ENCODE measurements around the gene FXYD2. TPM values are rescaled to one million over a fixed set of nuclear protein-coding genes. Genes with fewer than 3 reads are reported as not detected.
"Not testable (repeated sequence)": the region's sequence is repeated elsewhere in the genome, so short reads cannot be mapped to it uniquely, and the experiment has no call there.

The FXYD2 gene
- total RNA-seq, 4 donors from 2014 or later, result 1.2 TPM; not detected in 3

DNA sequence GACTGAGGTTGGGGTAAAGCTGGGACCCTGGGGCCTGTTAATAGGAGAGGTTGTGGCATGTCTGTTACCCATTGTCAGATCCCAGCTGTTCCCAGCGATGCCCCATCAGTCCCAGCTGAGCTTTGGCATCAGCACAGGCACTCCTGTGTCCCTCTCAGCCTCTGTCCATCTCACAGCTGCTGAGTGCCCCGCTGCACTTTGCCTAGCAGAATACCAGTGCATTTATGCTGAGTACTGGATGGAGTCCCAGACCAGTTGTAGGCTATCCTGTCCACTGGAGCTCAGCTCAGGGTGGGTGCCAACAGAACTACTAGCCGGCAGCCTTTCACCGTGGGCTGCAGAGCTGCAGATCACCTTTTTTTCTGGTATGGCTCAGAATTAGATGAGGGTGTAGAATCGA, 42.0 kb upstream of the FXYD2 start:
- no peak for TF ChIP-seq POLR2A (IDR thresholded peaks at IDR 0.05)
- TF ChIP-seq, protein P1, sequence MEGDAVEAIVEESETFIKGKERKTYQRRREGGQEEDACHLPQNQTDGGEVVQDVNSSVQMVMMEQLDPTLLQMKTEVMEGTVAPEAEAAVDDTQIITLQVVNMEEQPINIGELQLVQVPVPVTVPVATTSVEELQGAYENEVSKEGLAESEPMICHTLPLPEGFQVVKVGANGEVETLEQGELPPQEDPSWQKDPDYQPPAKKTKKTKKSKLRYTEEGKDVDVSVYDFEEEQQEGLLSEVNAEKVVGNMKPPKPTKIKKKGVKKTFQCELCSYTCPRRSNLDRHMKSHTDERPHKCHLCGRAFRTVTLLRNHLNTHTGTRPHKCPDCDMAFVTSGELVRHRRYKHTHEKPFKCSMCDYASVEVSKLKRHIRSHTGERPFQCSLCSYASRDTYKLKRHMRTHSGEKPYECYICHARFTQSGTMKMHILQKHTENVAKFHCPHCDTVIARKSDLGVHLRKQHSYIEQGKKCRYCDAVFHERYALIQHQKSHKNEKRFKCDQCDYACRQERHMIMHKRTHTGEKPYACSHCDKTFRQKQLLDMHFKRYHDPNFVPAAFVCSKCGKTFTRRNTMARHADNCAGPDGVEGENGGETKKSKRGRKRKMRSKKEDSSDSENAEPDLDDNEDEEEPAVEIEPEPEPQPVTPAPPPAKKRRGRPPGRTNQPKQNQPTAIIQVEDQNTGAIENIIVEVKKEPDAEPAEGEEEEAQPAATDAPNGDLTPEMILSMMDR (IDR thresholded peaks at IDR 0.05), result no peak
- intact Hi-C loops (cut with DNase I; ENCODE audit: low total_unique reads), result no loop called here
- no peak overlapping the region for H3K4me3 ChIP-seq (ENCODE audit: low read depth, poor library complexity, severe bottlenecking)
- no peak for DNase-seq (ENCODE audit: low spot score in 2 of 2)
- WGBS, 2 donors, result 82 to 87% methylated on average over 5 of the region's 5 CpGs

DNA sequence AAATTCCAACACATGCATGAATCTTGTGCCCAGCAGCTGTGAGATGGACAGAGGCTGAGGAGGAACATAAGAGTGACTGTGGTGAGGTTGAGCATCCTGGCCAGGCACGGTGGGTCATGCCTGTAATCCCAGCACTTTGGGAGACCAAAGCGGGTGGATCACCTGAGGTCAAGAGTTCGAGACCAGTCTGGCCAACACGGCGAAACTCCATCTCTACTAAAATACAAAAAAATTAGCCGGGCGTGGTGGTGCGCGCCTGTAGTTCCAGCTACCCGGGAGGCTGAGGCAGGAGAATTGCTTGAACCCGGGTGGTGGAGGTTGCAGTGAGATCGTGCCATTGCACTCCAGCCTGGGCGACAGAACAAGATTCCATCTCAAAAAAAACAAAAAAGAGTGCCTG, 41.0 kb upstream of the FXYD2 start:
- intact Hi-C loops (cut with DNase I; ENCODE audit: low total_unique reads); H3K4me3 ChIP-seq (ENCODE audit: low read depth, poor library complexity, severe bottlenecking): not testable (repeated sequence)
- WGBS, 2 donors, result 94 to 95% methylated on average over 13 of the region's 13 CpGs
- peak in 1 of 2 donors; percentile 57 for DNase-seq (ENCODE audit: low spot score in 2 of 2)

DNA sequence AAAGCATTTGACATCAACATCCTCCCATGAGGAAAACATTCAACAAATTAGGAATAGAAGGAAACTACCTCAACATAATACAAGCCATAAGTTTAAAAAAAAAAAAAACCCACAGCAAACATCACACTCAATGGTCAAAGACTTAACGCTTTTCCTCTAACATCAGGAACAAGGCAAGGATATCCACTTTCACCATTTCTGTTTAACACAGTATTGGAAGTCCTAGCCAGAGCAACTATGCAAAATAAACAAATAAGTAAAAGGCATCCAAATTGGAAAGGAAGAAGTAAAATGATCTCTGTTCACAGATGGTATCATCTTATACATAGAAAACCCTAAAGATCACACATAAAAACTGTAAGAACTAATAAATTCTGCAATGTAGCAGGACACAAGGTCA, 38.8 kb upstream of the FXYD2 start:
- 76 to 97% methylated on average over 1 of the region's 1 CpG for WGBS, 2 donors
- intact Hi-C loops (cut with DNase I; ENCODE audit: low total_unique reads), result no loop called here

DNA sequence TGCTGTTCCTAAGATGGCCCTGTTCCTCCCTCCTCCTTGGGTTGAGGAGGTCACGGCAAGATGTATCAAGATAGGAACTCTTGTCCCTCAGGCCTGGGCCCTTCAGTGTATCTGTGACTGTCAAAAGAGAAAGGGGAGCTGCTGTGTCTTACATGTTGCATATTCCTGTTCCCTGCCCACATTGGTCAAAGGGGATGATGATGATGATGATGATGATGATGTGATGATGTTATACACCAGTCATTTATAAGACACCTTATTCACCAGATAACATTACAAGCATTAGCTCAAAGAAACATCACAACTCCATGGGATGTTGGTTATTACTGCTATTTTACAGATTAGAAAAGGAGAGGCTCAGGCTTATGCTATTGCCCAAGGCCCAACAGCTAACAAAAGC, 38.2 kb upstream of the FXYD2 start:
- TF ChIP-seq POLR2A (IDR thresholded peaks at IDR 0.05), result no peak
- TF ChIP-seq, protein P1 (IDR thresholded peaks at IDR 0.05), result no peak
- no peak overlapping the region for H3K4me3 ChIP-seq (ENCODE audit: low read depth, poor library complexity, severe bottlenecking)
- intact Hi-C loops (cut with DNase I; ENCODE audit: low total_unique reads), result no loop called here
- WGBS, 2 donors, result 89 to 96% methylated on average over 1 of the region's 1 CpG
- DNase-seq (ENCODE audit: low spot score in 2 of 2), result no peak

More for the DNA sequence above, 38.8 kb upstream of the FXYD2 start:
- TF ChIP-seq POLR2A (IDR thresholded peaks at IDR 0.05), result no peak
- TF ChIP-seq, protein P1 (IDR thresholded peaks at IDR 0.05), result no peak
- H3K4me3 ChIP-seq (ENCODE audit: low read depth, poor library complexity, severe bottlenecking), result no peak overlapping the region
- no peak for DNase-seq (ENCODE audit: low spot score in 2 of 2)

DNA sequence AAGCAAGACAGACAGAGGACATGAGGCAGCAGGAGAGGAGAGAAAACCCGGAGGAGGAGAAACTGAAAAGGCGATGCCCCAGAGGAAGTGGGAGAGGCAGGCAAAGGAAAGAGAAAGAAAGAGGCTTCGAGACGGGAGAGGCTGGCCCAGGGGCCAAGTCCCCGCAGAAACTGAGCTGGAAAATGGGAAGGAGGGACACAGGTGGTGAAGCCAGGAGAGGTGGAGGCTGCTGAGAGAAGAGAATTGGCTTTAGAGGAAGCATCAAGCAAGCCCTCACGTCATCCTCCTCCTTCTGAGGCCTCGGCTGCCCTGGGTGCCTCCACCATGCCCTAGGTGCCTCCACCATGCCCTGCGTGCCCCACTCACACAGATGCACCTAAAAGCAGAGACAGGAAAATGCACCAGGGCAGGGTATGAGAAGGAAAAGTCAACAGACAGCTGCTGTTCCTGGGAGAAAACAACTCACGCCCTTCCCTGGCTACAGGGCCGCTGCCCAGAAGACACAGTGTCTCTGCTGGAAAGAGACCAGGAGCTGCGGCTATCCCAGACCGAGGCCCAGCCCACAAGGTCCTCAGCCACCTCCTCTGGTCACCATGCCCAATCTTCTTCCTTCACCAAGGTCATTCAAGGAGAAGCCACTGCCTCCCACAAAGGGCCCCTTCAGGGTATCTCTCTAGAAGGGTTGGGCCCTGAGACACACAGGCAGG, 37.6 kb upstream of the FXYD2 start:
- peak in 1 of 2 donors; percentile 64 for DNase-seq (ENCODE audit: low spot score in 2 of 2)
- H3K4me3 ChIP-seq (ENCODE audit: low read depth, poor library complexity, severe bottlenecking), result no peak overlapping the region
- TF ChIP-seq, protein P1 (IDR thresholded peaks at IDR 0.05), result no peak
- TF ChIP-seq POLR2A (IDR thresholded peaks at IDR 0.05), result no peak
- 72 to 76% methylated on average over 12 of the region's 12 CpGs for WGBS, 2 donors
- intact Hi-C loops (cut with DNase I; ENCODE audit: low total_unique reads), result no loop called here

DNA sequence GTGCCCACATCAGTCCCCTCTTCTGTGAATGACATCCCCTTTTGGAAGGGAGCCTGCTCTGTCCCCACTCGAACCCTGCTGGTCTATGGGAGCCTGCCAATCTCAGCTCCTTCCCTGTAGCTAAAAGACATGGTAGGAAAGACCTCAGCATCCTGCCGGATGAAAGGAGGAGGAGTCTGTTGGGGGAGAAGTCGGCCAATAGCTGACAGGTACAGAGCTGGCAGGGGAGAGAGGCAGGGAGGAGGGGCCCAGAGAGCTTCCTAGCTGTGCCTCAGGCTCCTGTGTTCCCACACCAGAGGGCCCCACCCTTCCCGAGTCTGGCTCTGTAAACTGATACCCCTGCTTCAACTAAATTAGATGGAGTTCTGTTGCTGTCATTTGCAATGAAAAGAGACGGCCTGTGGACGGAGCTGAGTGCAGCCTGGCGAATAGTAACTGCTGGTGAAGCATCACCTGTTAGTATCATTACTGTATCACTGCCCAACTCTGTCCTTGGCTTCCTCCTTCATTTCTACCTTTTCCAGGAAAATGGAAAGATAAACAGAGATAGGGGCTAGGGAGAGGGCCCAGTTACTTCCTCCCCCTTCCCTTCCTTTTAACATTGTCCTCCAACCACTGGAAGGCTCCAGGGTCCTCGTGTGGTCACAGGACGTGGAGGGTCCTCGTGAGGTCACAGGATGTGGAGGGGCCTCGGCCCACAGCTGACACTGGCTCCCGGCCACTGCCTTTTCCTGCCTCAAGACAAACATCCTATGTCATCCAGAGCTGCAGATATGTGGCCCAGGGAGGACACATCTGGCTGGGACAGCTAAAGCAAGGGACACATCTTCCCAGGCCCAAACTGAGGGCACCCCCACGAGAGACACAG, 36.8 kb upstream of the FXYD2 start:
- peak in 1 of 2 donors; percentile 84 for DNase-seq (ENCODE audit: low spot score in 2 of 2)
- H3K4me3 ChIP-seq (ENCODE audit: low read depth, poor library complexity, severe bottlenecking), result no peak overlapping the region
- WGBS, 2 donors, result 47 to 59% methylated on average over 13 of the region's 13 CpGs
- intact Hi-C loops (cut with DNase I; ENCODE audit: low total_unique reads), result no loop called here
- TF ChIP-seq POLR2A (IDR thresholded peaks at IDR 0.05), result no peak
- TF ChIP-seq, protein P1 (IDR thresholded peaks at IDR 0.05), result no peak

Measured in lower leg skin (tissue), 4 donors.